GM06990 (cell line): Measurements from ENCODE around the gene BMP4.

Source experiments
- DNase-seq: peaks from one replicate; pipeline ENCODE4 v3.0.0-alpha.2; 2011; ENCODE audit not compliant: insufficient read length; ENCODE audit errors: extremely low read depth
- H3K27me3 ChIP-seq: replicated peaks from 2 replicates; pipeline ENCODE4 v1.6.0; 2011; ENCODE audit warnings: low read length; ENCODE audit not compliant: control insufficient read depth, insufficient read depth
- H3K36me3 ChIP-seq: 2 replicates; pipeline ENCODE4 v1.5.1; 2011; ENCODE audit warnings: low read length; ENCODE audit not compliant: control insufficient read depth, insufficient read depth
- H3K4me3 ChIP-seq: replicated peaks from 2 replicates; pipeline ENCODE4 v1.5.1; 2011; ENCODE audit warnings: low read depth, mild to moderate bottlenecking, control low read depth, low read length
- TF ChIP-seq, protein P1 (sequence below): IDR thresholded peaks from 2 replicates; pipeline ENCODE4 v1.5.1; 2011; ENCODE audit warnings: low read length, control low read depth, mild to moderate bottlenecking, inconsistent platforms; ENCODE audit not compliant: insufficient read depth, poor library complexity, severe bottlenecking

The BMP4 gene

DNA sequence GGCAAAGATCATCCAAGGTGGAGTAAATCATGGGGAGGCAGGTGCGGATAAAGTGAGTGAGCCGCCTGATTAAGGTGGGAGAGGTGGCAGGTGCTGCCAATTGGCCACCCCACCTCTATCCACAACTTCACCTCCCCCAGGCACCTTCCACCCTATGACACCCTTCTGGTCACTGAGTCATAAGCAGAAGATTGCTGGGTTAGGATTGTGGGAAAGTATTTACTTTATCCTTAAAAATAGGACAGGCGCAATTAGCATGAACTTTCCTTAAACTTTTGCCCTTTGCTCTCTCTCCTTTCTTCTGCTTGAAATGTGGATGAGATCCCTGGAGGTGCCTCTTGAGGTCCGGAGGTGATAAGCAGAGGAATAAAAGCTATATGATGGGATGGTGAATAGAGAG, 14.9 kb upstream of the BMP4 start:
- Histone ChIP-seq H3K4me3 (no peak overlapping the region), H3K36me3 (no peaks in the 10 kb centered on the region), H3K27me3 (no peaks in the 10 kb centered on the region; the same call in none of the 2 replicates)
- no peak for DNase-seq
- TF ChIP-seq, protein P1, sequence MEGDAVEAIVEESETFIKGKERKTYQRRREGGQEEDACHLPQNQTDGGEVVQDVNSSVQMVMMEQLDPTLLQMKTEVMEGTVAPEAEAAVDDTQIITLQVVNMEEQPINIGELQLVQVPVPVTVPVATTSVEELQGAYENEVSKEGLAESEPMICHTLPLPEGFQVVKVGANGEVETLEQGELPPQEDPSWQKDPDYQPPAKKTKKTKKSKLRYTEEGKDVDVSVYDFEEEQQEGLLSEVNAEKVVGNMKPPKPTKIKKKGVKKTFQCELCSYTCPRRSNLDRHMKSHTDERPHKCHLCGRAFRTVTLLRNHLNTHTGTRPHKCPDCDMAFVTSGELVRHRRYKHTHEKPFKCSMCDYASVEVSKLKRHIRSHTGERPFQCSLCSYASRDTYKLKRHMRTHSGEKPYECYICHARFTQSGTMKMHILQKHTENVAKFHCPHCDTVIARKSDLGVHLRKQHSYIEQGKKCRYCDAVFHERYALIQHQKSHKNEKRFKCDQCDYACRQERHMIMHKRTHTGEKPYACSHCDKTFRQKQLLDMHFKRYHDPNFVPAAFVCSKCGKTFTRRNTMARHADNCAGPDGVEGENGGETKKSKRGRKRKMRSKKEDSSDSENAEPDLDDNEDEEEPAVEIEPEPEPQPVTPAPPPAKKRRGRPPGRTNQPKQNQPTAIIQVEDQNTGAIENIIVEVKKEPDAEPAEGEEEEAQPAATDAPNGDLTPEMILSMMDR, result no peak

- Histone ChIP-seq H3K4me3 (no peak overlapping the region), H3K36me3 (no peaks in the 10 kb centered on the region), H3K27me3 (no peaks in the 10 kb centered on the region; the same call in none of the 2 replicates)
- TF ChIP-seq, protein P1, result no peak
- DNase-seq, result no peak
Measured at GRCh38 chr14:53969326-53969725, 12.7 kb upstream of the BMP4 start.

DNA sequence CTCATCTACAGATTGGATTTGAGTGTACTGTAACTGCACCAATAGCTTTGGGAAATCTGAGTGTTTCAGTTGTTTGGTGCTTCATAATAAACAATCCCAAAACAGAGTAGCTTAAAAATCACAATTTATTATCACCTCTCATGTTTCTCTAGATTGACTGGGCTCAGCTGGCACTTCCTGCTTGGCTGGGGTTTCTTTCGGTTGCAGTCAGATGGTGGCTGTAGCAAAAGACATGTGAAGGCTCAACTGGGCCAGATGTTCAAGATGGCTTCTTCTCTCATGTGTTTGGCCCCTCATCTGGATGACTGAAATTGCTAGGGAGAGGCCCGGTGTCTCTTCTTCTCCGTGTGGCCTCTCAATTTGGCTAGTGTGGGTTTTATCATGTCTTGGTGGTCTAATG, 12.1 kb upstream of the BMP4 start:
- TF ChIP-seq, protein P1, result no peak
- H3K4me3 ChIP-seq, result no peak overlapping the region
- no peak for DNase-seq

GRCh38 chr14:53967606-53968005, 11.0 kb upstream of the BMP4 start:
- no peaks in the 10 kb centered on the region for H3K36me3 ChIP-seq
- H3K4me3 ChIP-seq, result no peak overlapping the region
- H3K27me3 ChIP-seq, result peaks cover 2% of the 10 kb centered on the region
- DNase-seq, result no peak
- TF ChIP-seq, protein P1, result no peak

More for the DNA sequence above, 12.1 kb upstream of the BMP4 start:
- no peaks in the 10 kb centered on the region for H3K36me3 ChIP-seq
- H3K27me3 ChIP-seq, result no peaks in the 10 kb centered on the region; the same call in none of the 2 replicates

- no peak for DNase-seq
- TF ChIP-seq, protein P1, result no peak
- Histone ChIP-seq H3K4me3 (no peak overlapping the region), H3K27me3 (peaks cover 3% of the 10 kb centered on the region; the same call in 1 of the 2 replicates), H3K36me3 (no peaks in the 10 kb centered on the region)
Measured at GRCh38 chr14:53964249-53964648, 7.6 kb upstream of the BMP4 start.
